Islet precursor cell (in vitro differentiated cells): ENCODE data around the gene MAST1.
"Not testable (repeated sequence)": the region's sequence is repeated elsewhere in the genome, so short reads cannot be mapped to it uniquely, and the experiment has no call there.

Experiments used
- DNase-seq: peaks from one replicate; pipeline ENCODE4 v3.0.0-alpha.2; 2018

Gene MAST1

GRCh38 chr19:12912571-12912970 lies 74.3 kb downstream of the MAST1 start:
- DNase-seq, result no peak

GRCh38 chr19:12913011-12913561 lies 74.8 kb downstream of the MAST1 start:
- peak; percentile 65 for DNase-seq

- DNase-seq, result no peak
These were observed 75.8 kb downstream of the MAST1 start for GRCh38 chr19:12913851-12914690.

GRCh38 chr19:12915860-12916259 lies 77.5 kb downstream of the MAST1 start:
- DNase-seq, result not testable (repeated sequence)

- DNase-seq, result no peak
These were observed 79.9 kb downstream of the MAST1 start for GRCh38 chr19:12918253-12918652.

- no peak for DNase-seq
These were observed 82.7 kb downstream of the MAST1 start for GRCh38 chr19:12921047-12921446.

GRCh38 chr19:12922959-12923358 lies 84.6 kb downstream of the MAST1 start:
- no peak for DNase-seq
